Measurements from ENCODE around the gene NNMT.

DNA sequence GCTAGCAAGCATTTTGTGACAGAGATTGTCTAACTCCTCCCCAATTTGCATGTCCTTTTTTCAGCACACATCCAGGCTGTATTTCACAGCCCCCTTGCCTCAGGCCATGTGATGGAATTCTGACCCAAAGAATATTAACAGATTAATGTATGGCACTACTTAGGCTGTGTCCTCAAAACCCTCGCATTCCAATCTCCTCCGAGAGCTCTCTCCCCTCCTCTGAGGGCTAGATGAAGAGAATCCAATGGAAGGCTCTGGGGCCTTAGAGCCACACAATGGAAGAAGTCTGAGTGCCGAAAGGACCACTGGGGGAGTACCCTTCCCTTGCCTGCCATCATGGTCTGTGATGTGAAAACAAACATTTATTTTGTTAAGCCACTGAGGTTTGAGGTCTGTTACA, 13.7 kb upstream of the NNMT start:
- TF ChIP-seq, protein P1, sequence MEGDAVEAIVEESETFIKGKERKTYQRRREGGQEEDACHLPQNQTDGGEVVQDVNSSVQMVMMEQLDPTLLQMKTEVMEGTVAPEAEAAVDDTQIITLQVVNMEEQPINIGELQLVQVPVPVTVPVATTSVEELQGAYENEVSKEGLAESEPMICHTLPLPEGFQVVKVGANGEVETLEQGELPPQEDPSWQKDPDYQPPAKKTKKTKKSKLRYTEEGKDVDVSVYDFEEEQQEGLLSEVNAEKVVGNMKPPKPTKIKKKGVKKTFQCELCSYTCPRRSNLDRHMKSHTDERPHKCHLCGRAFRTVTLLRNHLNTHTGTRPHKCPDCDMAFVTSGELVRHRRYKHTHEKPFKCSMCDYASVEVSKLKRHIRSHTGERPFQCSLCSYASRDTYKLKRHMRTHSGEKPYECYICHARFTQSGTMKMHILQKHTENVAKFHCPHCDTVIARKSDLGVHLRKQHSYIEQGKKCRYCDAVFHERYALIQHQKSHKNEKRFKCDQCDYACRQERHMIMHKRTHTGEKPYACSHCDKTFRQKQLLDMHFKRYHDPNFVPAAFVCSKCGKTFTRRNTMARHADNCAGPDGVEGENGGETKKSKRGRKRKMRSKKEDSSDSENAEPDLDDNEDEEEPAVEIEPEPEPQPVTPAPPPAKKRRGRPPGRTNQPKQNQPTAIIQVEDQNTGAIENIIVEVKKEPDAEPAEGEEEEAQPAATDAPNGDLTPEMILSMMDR (IDR thresholded peaks at IDR 0.05; ENCODE audit: extremely low read depth in 1 of 2, insufficient read depth in 1 of 2, low read depth in 1 of 2, low read length in 2 of 2), result no peak
- TF ChIP-seq EZH2 (IDR thresholded peaks at IDR 0.05; ENCODE audit: borderline replicate concordance, low read depth, low read length, severe bottlenecking), result no peak
- TF ChIP-seq GATA2 (IDR thresholded peaks at IDR 0.05; ENCODE audit: insufficient read depth, insufficient read length, low read depth, low read length), result no peak
- TF ChIP-seq, protein P2, sequence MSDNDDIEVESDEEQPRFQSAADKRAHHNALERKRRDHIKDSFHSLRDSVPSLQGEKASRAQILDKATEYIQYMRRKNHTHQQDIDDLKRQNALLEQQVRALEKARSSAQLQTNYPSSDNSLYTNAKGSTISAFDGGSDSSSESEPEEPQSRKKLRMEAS (IDR thresholded peaks at IDR 0.05; ENCODE audit: insufficient read depth, insufficient read length), result no peak

Data from endothelial cell of umbilical vein (primary cell).